GM19455 (cell line): Measurements from ENCODE around the gene AHCYL1.

Source experiments
- ATAC-seq: cut with Tn5 transposase; IDR thresholded peaks from one replicate; pipeline ENCODE4 v1.9.1; 2021; ENCODE audit not compliant: unreplicated experiment

The AHCYL1 gene

GRCh38 chr1:110059133-110059863 lies 74.7 kb downstream of the AHCYL1 start:
- ATAC-seq, result no peak

- no peak for ATAC-seq
These were observed 75.6 kb downstream of the AHCYL1 start for GRCh38 chr1:110060034-110060661.

- ATAC-seq, result no peak
These were observed 76.1 kb downstream of the AHCYL1 start for GRCh38 chr1:110060662-110061060.

GRCh38 chr1:110061341-110061740 lies 76.8 kb downstream of the AHCYL1 start:
- ATAC-seq, result no peak

- no peak for ATAC-seq
These were observed 78.0 kb downstream of the AHCYL1 start for GRCh38 chr1:110062612-110063011.

GRCh38 chr1:110063781-110064180 lies 79.2 kb downstream of the AHCYL1 start:
- no peak for ATAC-seq

GRCh38 chr1:110064576-110065337 lies 80.2 kb downstream of the AHCYL1 start:
- ATAC-seq, result no peak

- ATAC-seq, result no peak
These were observed 81.3 kb downstream of the AHCYL1 start for GRCh38 chr1:110065841-110066240.

- ATAC-seq, result no peak
These were observed 82.9 kb downstream of the AHCYL1 start for GRCh38 chr1:110067479-110067892.

GRCh38 chr1:110067893-110068645 lies 83.5 kb downstream of the AHCYL1 start:
- no peak for ATAC-seq

- no peak for ATAC-seq
These were observed 84.3 kb downstream of the AHCYL1 start for GRCh38 chr1:110068646-110069403.

- no peak for ATAC-seq
These were observed 85.1 kb downstream of the AHCYL1 start for GRCh38 chr1:110069404-110070281.

- no peak for ATAC-seq
These were observed 85.7 kb downstream of the AHCYL1 start for GRCh38 chr1:110070282-110070669.

- no peak for ATAC-seq
These were observed 86.2 kb downstream of the AHCYL1 start, which contains the start of gene ALX3 for GRCh38 chr1:110070671-110071242. TSS of gene ALX3 (minus strand) at chr1:110070672. CDS start at chr1:110070612, 60 bp downstream.
